ENCODE measurements around the gene SPATA46.

Gene SPATA46

DNA sequence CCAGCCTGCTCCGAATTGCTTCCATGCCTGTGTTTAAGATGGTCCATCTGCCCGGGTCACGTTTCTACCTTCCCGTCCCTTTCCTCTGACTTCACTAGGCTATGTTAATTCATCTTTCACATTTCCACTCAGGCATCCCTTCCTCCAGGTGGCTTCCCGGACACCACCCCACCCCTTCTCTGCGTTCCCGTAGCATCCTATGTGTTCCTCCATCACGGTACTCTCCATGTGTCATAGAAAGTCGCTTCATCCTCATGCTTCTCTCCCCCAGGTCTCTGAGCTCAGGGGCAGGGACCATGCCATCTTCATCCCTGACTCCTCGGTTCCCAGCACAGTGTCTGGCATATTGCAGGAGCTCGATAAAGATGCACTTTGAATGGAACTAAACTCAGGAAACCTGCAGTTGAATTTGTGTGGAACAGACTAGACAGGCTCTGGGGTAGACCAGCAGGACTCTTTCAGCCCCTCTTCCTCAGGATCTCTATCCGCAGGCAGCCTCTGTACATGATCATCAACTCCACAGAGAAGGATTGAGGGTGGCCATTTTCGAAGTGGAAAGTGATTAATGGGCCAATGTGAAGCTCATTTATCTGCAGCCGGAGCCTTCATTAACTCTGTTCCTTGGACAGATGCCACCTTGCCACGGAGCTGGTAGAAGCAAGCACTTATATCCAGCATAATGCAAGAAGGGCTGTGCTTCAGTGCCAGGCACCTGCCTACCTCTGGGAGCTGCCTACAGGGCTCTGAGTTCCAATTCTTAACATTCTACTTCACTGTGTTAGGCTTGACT, 13.9 kb upstream of the SPATA46 start:
- DNase-seq = no peak

DNA sequence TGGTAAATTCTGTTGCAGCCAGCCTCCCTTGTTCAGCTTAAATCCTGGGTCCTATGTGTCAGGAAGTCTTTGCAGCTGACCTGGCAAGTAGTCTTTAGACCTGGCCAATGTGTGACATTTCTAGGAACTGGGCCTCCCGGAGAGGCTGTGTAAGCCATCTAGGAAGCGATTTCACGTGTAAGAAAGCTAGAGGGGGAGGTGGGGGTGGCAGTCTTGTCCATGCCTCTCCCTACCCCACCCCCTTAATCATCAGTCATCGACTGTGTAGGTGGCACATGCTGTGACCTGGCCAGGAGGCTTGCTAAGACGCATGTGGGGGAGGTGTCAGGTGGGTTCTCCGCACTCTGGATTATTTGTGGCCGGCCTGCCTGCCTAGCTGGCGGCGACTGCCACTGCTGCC, 13.3 kb upstream of the SPATA46 start:
- DNase-seq = no peak

DNA sequence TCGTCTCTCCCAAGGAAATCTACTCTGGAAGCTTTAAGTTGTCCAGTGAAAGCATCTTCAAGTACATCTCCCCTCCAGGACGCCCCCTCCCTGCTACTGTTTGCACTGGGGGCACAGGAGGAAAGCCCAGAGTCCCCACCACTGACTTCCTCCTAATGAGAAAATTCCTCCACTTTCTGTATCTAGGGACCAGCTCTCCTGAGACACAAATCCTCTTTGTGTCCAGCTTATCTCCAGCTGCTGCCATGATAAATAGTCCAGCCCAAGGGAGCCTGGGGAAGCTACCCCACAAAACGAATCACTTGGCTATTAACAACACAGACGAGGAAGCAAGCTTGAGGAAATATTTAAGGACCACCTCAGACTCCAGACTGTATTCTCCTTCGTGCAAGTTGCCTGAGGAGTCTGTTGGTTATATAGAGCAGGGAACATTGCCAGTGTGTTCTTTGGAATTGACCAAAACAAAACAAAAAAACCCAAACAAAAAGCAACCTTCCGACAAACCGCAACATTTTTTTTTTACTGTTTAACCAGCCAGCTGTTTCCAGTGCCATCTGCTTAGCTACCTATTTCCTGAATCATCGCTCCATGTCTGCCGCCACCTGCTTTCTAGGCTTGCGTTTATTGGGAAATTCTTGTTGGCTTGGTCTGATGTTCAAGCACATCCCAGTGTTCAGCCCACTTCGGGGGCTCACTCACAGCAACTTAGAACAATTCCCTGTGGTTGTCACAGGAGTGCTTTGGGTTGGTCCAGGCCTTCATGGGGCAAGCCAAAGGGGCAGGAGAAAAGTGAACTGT, 12.6 kb upstream of the SPATA46 start:
- no peak for DNase-seq

DNA sequence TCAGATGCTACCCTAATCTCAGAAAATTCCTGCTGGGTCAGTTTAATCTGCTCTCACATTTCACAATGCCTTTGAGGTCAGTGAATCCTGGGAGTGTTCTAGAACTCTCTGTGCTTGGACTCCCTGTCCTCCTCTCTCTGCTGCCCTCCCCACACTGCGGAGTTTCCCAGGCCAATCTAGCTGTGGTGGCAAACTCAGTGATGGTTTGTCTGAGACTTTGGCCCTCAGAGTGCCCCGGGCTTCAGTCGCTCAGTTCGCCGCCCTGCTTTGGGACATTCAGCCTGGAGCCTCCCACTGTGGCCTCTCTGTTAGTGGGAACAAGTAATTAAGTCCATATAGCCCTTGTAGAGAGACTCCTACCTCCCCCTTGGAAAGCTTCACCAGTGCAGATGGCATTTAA, 12.0 kb upstream of the SPATA46 start:
- no peak for DNase-seq

DNA sequence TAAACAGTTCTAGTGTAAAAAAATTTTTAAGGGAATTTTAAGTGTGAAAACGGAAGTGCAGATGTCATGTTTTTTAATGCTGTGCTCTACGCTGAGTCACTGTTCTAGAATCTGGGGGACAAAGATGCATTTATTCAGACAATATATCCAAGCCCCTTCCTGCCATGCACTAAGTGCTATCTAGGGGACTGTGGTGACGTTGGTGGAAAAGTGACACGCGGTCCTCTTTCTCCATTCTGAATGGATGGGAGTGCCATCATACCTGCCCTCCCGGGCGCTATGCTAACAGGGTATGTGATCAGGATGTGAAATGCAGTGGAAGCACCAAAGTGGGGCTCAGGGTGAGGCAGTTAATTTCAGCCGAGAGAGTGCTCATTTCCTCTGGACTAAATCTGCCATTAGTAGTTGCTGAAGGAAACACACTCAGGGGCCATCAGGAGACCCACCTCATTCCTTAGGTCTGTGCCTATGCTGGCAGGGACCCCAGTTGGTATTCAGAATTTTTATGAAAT, 11.5 kb upstream of the SPATA46 start:
- DNase-seq = no peak

DNA sequence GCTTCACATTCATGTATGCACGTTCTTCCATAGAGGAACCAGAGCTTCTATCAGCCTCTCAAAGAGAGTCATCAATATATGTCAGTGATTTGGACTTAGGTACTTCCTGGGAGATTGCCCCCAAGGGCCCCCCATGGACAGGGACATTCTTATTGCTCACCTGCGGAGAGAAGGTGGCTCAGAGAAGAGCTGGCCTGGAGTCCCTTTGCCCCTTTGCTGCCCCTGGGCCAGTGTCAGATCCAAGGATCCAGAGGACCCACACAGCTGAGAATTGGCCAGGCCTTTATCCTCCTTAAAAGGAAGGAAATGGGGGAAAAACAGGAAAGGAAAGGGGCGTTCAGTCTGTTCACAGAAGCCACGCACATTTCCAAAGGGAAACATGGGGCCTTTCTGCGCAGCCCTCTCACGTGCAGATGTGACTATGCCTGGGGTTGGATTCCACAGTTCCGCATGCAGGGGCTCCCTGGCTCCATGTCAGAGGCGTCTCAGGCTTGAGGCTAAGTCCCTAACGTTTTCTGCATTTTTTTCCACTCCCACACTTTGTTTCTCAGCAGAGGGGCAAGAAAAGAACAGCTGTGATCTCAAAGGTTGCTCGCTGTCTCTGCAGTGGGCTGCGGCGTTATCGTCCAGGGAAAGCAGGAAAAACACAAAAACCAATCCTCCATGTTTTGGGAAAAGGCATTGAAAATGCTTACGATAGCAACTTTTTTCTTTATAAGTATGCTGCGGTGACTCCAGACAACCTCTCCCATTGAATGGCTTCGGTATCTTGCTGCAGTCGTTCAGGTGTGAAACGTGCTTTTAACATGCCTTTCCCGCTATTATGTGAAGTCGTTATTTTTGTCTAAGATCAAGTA, 10.8 kb upstream of the SPATA46 start:
- no peak for DNase-seq

DNA sequence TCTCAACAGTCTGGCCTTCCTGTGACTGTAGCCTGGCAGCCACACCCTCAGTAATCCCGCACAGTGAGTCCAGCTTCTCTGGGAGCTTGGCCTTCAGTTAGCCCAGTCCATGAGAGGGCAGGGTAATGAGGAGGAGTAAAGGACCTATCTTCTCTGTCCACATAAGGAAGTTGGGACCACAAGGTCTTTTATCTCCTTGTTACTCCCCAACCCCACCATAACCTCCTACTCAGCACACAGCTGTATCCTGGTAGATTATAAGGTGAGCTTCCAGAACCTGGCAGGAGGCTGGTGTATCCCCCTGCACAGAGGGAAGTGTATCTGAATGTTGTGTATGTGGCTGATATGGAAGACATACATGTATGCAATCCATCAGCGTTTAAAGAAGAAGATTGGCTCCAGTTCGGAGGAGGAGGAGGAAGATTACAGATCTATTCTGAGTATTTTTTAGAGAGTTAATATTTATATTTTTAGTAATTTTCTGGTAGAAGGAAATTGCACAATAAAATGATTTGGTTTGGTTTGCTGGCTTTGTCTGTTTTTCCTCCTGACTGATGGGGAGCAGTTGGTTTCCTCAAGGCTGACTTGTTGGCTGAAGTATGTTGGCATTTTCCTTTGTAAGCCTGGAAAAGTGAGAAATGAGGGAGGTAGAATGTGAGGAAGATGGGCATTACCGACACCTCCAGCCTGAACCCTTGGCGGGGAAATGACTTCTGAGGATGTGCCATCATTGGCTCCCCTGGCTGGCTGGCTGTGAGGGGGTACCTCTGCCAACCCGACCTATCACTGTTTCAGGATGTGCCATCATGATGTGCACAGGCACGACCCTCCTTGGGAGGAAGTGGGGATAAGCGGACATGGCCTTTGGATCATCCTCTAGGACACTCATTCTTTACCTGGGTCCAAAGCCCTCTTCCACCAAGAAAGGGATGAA, 9.9 kb upstream of the SPATA46 start:
- DNase-seq = no peak

DNA sequence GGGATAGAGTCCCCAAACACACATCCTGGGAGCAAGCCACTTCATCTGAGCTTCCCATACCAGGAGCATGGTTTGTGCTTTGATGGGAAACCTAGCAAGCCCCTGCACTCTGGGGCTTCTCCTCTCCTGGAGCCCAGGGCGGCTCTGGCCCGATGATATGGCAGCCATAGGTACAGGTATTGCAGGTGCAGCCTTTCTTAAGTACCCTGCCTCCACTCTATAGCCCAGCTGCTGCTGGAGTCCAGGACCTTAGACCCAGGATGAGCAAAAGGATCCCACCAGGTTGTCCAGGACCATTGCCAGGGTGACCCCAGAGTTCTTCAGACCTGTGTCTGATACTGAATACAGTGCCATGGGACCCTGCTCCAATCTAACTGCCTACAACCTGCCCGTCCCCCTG, 9.0 kb upstream of the SPATA46 start:
- no peak for DNase-seq

DNA sequence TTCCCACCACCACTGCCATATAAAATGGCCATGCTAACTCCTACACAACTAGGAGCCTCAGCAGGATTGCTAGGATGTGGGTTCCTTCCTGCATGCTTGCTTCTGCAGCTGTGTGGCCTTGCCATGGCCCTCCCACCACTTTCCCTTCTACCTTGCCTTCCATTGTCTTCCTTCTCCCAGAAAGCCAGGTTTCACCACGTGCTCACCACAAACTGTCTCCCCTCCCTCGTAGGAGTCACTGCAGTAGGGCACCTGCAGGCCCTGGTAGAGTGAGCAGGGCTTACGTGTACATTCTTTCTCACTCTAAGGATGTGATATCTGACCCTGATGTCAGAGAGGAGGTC, 8.6 kb upstream of the SPATA46 start:
- no peak for DNase-seq

DNA sequence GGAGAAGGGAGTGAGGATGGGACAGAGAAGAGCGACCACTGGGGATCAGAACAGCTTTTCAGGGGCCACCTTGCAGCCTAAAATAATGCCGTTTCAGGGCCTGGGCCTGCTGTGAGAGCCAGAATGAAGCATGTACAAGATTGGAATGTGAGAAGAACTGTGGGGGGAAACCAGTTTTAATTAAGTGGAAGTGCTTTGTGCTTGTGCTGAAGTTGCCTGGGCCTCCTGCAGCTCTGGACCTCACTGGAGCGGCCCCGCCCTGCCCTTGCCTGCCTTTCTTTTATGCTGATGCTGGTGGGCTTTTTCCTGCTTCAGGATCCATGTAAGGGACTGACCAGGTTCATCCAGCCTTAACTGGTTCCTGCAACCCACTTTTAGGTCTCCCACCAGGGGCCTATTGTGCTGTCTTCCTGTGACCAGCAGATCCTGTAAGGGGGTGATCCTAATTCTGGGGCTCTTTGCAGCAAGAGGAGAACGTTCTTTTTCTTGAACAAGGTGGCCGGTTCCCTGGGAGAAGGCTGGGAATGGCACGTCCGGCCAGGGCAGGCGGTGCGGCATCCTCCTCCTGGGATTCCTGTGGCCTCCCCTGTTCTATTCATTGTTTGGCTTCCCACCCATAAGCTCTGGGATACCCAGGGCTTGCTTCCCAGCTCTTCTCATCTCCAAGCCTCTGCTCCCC, 8.1 kb upstream of the SPATA46 start:
- DNase-seq = no peak

DNA sequence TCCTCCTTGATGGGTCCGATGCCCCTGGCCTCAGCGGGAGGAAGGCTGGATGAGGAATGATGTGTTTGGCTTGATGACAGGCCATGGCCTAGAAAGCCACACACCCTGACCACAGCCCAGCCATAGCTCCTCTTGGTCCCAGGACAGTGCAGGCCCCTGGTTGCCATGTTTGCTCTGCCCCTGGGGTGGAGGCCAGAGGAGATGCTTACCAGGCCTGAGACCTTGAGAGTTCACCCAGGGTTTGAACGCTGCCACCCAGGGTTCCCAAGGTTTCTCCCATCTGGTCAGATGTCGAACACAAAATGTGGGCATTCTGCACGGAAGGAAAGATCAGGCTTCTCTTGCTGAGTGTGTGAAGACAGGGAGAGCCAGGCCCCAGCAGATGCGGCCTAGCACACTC, 7.5 kb upstream of the SPATA46 start:
- DNase-seq = no peak

DNA sequence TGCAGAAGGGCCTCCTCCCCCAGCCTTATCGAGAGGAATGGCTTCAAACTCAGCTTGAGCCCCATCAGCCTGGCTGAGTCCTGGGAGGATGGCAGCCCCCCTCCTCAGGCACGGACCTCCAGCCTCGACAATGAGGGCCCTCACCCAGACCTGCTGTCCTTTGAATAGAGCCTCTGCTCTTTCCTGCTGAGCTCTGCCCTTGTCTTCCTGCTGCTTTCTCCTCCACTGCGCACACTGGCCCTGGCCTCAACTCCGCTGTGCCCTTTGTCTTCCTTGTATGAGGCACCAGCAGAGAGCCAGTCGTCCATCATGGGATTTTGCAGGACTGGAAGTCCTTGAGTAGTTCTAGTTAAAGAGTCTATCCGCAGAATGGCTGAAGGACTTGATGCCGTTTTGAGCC, 6.9 kb upstream of the SPATA46 start:
- no peak for DNase-seq

DNA sequence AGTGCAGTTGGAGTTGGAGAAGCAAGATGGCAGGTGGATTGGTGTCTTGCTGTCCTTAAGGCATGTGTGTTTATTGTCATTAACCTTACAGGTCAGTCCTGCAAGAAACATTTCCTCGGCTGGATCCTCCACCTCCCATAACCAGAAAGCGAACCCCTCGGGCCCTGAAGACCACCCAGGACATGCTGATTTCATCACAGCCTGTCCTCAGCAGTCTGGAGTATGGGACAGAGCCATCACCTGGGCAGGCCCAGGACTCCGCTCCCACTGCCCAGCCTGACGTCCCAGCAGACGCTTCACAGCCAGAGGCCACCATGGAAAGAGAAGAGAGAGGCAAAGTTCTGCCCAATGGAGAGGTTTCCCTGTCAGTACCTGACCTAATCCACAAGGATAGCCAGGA, 6.4 kb upstream of the SPATA46 start:
- no peak for DNase-seq

DNA sequence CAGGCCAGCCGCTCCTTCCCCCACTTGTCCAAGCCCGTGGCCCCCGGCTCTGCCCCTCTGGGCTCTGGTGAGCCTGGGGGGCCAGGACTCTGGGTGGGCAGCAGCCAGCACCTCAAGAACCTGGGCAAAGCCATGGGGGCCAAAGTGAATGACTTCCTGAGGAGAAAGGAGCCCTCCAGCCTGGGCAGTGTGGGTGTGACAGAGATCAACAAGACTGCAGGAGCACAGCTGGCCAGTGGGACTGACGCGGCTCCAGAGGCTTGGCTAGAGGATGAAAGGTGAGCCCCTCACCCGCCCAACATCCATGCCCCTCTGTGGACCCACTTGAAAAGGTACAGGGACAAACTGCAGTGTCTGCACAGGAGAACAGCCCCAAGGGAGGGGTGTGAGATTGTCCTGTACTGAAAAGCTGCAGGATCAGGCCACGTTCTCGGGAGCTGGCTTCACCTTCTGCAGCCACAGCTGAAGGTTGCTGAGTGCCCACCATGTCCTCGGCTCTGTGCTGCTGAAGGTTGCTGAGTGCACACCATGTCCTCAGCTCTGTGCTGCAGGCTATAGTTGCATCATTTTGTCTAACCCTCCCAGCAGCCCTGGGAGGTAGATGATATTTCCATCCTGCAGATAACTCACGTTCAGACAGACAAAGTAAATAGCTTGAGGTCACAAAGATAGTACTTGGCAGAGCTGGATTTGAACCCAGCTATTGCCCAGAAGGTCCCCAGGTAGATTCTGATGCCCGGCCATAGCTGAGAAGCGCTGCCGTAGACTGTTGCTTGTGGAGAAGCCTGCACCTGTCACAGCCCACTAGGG, 5.5 kb upstream of the SPATA46 start:
- DNase-seq = no peak

DNA sequence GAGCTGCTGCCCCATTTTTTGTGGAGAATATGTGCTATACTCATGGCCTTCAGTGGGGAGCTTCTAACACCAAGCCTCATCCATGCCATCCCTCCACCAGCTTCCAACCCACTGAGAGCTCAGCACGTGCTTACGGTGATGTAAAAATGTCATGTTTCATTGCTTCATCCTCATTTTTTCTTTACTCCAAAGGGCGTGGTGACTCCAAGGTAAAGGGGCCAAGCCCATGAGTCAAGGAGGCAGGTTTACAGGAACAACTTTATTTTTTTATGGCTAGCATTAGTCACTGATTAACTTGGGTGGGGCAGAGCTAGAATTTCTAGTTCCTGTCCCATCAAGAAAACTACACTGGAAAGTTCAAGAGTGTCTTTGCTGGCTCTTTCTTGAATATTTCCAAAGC, 4.7 kb upstream of the SPATA46 start, which contains the start of gene C1orf226:
TSS of gene C1orf226 (plus strand) at position 346 of the 400 bp plus-strand sequence. CDS start 174 bp downstream, outside the sequence.
- no peak for DNase-seq

DNA sequence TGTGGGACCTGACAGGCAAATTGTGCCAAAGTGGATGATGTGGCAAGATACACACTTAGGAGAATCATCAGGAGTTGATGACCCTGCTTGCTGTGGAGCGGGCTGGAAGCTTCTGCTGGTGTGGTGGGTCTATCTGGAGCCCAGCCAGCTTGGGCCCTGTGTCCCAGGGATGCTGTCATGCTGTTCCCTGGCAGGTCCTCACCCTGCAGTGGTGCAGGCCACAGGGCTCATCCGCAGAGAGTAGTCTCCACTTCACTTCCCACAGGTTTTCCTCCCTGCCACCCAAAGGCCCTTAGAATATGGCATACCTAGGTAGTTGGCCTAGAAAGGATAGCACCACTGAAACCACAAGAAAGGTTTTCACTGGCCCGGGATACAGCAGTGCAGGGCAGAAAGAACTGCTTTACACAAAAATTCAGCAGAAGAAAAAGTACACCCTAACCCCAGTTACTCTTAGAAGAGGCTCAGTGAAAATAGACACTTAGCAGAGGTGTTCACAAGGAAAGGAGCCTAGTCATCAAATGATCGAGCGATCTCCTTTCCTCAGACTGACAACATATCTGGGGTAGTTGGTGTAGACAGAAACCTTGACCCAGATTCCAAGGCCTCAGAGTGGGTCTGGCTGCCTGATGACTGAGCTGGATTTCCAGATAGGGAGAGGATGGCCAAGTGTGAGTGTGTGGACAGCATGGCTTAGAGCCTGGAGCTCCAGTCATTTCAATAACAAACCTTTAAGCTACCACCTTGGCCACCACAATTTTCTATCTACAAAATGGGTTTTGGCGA, 3.6 kb upstream of the SPATA46 start:
- no peak for DNase-seq

DNA sequence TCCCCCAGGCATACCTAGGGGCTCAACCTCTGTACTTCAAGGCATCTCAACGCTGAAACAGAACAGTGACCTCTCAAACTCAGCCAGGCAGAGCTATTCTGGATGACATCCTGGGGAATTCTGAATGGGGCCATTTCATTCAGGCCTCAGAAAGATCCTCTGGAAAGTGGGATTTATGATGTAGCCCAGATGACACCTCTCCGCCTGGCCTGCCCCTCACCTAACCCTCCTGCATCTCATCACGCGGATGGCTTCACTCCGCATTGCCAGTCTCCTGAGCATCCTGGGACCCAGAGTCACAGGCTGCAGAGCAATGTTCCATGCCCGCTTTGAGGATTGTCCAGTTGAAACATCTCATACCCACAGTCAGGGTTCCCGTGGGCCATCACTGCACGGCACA, 1.2 kb downstream of the SPATA46 start:
- DNase-seq = no peak

DNA sequence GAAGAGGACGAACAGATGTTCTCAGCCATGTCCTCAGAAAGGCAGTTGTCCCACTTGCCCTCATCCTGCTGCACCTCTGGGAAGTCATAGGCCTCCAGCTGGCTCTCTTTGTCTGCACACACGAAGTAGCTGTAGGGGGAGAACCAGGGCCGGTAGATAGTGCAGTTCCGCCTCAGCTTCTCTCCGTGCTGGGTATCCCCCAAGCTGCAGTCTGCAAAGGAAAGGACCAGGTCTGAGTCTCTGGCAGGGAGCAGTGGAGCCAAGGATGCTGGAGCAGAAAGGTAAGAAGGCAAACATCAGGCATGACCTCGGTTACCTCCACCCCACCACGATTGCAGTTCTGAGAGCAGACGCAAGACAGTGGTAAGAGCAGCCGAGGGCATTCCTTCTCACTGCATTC, 2.2 kb downstream of the SPATA46 start:
- DNase-seq = no peak

DNA sequence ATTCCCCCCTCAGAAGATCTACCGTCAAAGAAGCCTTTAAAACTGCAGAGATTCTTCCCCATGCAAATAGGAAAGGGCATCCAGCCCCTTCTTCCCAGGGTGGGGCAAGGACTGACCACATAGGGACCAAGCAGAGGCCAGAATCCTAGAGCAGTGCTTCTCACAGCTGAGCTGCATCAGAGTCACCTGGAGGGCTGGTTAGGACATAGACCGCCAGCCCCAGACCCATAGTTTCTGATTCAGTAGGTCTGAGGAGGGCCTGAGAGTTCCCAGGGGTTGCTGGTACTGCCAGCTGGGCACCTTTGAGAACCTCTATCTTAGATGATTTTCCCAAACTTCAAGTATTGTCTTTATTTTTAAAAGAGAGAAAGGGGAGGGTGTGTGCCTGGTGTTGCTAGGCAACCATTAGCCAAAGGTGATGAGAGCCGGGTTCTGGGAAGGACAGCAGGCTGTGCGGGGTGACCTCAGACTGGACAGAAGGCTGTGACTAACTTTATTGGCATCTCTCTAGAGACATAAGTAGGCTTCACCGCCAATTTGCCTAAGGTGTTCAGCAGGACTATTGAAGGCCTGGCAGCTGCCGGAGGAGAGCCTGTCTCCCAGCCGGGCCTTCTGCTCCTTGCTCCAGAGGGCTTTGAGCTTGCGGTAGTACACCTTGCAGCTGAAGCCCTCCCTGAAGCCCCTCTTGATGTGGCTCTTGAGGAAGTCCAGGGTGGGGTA, 3.0 kb downstream of the SPATA46 start:
- DNase-seq = no peak
